ENCODE data around the gene PGPEP1. TPM values are rescaled to one million over a fixed set of nuclear protein-coding genes. Genes with fewer than 3 reads are reported as not detected.
"Not testable (repeated sequence)": the region's sequence is repeated elsewhere in the genome, so short reads cannot be mapped to it uniquely, and the experiment has no call there.

The PGPEP1 gene
- total RNA-seq, 2 donors from 2014 or later: 42.8 to 48.6 TPM

DNA sequence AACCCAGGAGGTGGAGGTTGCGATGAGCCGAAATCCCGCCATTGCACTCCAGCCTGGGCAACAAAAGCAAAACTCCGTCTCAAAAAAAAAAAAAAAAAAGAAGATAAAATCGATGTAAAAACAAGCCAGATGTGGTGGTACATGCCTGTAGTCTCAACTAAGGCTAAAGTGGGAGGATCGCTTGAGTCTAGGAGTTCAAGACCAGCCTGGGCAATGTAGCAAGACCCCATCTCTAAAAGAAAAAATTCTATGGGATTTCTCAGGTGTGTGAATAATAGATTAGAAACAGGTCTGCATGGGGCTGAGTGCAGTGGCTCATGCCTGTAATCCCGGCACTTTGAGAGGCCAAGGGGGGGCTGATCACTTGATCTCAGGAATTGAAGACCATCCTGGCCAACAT, 11.1 kb downstream of the PGPEP1 start:
- intact Hi-C loops (cut with DNase I): loop anchor here in 1 of 2 donors (10.0 kb wide), 1 partner anchor 53 kb away; no protein-coding TSS in a partner anchor
- DNase-seq (ENCODE audit: low spot score): no peak

DNA sequence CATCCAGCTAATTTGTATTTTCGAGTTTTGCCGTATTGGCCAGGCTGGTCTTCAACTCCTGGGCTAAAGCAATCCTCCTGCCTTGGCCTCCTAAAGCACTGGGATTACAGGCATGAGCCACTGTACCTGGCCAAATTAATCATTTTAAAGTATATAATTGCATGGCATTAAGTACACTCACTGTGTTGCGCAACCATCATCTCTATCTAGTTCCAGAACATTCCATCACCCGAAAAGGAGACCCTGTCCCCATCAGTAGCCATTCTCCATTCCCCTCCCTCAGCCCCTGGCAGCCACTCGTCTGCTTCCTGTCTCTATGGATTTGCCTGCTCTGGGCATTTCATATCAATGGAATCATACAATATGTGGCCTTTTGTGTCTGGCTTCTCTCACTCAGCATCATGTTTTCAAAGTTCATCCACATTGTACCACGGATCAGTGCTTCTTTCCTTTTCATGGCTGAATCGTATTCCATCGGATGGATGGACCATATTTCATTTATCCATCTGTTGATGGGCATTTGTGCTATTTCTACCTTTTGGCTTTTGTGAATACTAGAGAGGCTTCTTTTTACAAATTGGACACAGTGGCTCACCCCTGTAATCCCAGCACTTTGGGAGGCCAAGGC, 13.1 kb downstream of the PGPEP1 start:
- intact Hi-C loops (cut with DNase I): loop anchor here in 1 of 2 donors (10.0 kb wide), 1 partner anchor 51 kb away; no protein-coding TSS in a partner anchor
- DNase-seq (ENCODE audit: low spot score): no peak

DNA sequence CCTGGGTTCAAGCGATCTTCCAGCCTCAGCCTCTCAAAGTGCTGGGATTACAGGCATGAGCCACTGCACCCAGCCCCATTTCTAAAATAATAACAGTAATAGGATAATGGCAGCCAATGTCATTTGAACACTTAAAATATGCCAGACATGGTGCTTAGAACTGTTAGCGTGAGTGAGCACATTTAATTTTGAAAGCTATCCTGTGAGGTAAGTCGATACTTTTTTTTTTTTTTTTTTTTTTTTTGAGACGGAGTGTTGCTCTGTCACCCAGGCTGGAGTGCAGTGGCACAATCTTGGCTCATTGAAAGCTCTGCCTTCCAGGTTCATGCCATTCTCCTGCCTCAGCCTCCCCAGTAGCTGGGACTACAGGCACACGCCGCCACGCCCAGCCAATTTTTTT, 14.3 kb downstream of the PGPEP1 start:
- intact Hi-C loops (cut with DNase I): loop anchor here in 1 of 2 donors (10.0 kb wide), 1 partner anchor 50 kb away; no protein-coding TSS in a partner anchor

DNA sequence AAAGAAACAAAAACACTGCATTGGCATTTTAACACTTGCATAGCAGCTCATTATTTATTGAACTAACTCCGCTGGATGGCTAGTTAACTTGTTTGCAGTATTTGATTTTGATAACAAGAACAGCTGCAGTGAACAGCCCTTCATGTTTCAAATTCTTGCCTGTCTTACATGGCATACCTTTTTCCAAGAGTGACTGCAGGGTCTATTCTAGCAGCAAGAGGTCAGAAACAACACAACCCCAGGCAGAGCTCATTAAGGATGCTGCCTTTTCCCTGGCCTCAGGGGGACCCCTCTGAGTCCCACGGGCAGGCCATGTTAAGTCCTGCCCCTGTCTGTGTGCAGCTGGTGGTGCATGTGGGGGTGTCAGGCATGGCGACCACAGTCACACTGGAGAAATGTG, 16.6 kb downstream of the PGPEP1 start:
- intact Hi-C loops (cut with DNase I): loop anchor here in 1 of 2 donors (10.0 kb wide), 1 partner anchor 48 kb away; no protein-coding TSS in a partner anchor
- DNase-seq (ENCODE audit: low spot score): no peak

More for the DNA sequence above, 14.3 kb downstream of the PGPEP1 start:
- DNase-seq (ENCODE audit: low spot score): not testable (repeated sequence)

DNA sequence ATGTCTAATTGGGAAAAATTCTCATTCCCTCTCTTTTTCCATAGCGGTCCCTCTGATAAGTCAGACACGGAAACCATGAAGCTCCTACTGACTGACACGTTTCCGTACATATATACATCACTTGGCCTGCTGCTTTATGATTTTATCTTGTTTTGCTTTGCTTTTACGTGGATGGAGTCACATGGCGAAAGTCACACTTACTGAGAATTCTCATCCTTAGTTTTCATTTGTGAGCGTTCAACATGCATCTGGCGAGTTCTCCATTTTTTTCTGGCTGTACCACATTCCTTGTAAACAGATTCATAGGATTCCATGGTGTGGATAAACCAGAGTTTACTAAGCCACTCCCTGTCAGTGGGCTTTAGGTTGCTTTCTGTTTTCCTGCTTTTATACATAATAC, 21.2 kb downstream of the PGPEP1 start:
- intact Hi-C loops (cut with DNase I): no loop called here
- no peak for DNase-seq (ENCODE audit: low spot score)

DNA sequence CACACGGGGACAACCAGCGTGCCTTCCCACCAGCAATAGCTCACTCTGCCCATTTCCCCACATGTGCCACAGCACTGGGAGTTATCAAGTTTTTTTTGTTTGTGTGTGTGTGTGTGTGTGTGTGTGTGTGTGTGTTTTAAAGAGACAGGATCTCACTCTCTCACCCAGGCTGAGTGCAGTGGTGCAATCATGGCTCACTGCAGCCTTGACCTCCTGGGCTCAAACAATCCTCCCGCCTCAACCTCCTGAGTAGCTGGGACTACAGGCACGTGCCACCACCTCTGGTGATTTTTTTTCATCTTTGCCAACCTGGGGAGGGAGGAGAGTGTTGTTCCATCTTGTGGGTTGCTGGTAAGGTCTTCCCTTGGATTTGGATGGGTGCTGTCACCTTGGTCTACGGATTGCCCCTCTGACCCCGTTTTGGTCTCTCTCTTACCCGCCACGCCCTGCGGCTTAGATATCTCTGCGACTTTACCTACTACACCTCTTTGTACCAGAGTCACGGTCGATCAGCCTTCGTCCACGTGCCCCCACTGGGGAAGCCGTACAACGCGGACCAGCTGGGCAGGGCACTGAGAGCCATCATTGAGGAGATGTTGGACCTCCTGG, 22.6 kb downstream of the PGPEP1 start:
- no peak for DNase-seq (ENCODE audit: low spot score)
- intact Hi-C loops (cut with DNase I): no loop called here

DNA sequence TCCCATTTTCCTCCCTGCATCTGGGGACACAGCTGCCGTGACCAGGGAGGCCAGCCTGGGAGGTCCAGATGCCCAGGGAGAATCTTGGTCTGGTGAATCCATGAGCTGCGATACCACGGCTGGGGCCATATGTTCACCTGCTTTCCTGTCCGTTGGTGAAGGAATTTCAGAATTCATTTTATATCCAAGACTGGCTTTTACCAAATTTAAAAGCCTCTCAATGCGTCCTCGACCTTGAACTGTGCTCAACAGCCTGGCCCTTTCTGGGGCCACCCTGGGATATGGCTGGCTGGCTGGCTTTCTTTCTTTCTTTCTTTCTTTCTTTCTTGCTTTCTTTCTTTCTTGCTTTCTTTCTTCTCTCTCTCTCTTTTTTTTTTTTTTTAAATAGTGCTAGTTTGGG, 23.4 kb downstream of the PGPEP1 start:
- intact Hi-C loops (cut with DNase I): no loop called here
- no peak for DNase-seq (ENCODE audit: low spot score)

DNA sequence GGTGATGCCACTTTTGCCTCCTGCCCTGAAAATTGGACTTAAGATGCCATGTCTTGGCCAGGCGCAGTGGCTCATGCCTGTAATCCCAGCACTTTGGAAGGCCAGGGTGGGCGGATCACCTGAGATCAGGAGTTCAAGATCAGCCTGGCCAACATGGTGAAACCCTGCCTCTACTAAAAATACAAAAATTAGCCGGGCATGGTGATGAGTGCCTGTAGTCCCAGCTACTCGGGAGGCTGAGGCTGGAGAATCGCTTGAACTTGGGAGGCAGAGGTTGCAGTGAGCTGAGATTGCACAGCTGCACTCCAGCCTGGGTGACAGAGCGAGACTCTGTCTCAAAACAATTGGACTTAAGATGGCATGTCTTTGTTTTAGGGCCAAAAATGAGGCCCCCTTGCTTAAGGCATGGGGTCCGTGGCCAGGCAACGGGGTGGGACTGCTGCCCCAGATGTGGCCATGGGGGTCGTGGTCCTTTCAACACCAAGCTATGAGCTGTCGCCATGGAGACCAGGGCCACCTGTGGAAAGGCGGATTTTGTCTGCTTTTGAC, 24.0 kb downstream of the PGPEP1 start:
- intact Hi-C loops (cut with DNase I): not testable (repeated sequence)

DNA sequence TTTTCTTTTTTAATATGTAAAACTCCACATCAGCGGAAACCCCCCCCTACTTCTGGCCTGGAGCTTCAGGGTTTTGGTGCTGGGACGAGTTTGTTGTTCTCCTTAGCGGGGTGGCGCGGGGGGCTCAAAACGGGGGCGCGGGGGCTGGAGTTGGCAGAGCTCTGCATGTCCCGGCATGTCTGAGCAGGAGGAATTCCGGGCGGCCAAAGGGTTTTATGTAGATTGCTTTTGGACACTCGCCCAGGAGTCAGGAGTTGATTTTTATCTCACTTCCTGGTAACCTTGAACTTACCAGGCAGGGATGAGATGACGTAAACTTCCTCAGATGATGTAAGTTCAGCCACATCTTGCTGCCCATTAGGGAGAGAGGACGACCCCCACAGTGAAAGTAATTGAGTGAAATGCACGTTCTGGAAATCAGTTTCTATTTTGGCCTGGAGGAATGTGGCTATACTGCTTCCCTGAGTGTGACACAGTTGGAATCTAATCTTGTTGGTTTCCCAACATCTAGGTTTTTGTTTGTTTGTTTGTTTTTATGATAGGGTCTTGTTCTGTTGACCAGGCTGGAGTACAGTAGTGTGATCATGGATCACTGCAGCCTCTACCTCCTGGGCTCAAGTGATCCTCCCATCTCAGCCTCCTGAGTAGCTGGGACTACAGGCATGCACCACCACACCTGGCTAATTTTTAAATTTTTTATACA, 24.6 kb downstream of the PGPEP1 start:
- intact Hi-C loops (cut with DNase I): no loop called here
- DNase-seq (ENCODE audit: low spot score): no peak

More for the DNA sequence above, 24.0 kb downstream of the PGPEP1 start:
- not testable (repeated sequence) for DNase-seq (ENCODE audit: low spot score)

DNA sequence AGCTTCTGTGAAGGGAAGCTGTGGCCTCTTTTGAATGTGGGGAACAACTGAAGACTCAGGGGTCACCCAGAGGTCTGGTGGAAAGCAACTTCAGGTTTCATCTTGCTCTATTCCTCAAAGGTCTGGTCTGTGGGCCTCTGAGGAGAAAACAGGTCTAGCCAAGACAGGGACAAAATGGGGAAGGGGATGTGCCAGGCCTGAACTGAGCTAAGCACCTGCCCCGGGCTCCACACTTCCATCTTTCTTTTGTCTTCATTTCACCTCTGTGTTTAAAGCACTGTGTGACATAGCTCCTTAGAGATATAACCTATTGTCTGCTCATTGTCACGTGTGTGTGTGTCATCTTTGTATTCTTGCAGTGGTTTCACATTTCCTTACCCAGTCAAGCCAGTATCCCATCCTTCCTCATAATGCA, 25.6 kb downstream of the PGPEP1 start:
- intact Hi-C loops (cut with DNase I): no loop called here
- no peak for DNase-seq (ENCODE audit: low spot score)

DNA sequence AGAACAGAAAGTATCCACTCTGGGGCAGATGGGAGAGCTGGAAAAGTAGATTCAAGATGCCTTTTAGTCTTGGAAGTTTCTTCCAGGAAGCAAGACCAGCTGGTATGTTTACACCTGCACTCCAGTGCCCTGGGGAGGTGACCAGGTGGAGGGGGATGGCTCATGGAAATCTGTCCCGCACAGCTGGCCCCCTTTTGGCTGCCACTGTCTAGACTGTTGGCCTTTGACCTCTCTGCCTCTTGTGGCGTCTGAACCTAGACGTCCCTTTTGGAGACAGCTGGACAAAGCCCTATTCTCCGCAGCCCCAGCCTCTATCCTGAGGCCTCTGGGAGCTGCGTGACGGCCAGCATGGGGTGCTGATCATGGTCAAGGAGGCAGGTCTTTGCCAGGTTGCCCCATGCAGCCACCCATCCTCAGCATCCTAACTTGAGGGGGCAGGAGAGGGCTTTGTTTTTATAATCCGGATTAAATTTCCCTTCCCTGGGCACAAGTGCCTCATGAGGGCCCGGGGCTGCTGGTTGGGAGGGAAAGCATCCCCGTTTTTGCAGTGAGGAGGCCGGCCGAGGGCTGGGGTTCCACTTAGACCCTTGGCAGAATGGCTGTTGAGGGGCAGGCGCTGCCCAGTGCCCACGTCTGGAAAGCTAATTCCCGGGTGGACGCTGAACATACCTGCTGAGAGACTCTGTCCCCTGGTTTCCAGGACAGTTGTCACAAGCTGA, 28.3 kb downstream of the PGPEP1 start:
- DNase-seq (ENCODE audit: low spot score): no peak
- intact Hi-C loops (cut with DNase I): no loop called here

DNA sequence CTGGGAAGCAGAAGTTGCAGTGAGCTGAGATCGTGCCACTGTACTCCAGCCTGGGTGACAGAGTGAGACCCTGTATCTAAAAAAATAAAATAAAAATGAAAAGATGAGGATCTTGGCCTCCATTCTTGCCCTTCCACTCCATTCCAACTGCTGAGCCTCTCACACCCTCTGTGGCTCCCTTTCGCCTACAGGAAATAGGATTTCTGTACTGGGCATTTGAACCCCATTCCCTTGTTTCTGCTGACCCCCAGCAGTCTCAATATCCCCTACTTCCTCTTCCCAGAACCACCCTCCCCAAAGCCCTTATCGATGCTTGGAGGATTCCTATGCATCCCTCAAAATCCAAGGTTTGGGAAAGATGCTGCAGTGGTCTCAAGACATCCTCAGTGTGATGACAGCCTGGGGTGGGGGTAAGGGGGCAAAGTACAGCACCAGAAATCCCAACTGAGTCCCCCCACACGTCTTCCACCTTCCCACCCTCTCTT, 33.1 kb downstream of the PGPEP1 start:
- intact Hi-C loops (cut with DNase I): no loop called here
- DNase-seq (ENCODE audit: low spot score): no peak

DNA sequence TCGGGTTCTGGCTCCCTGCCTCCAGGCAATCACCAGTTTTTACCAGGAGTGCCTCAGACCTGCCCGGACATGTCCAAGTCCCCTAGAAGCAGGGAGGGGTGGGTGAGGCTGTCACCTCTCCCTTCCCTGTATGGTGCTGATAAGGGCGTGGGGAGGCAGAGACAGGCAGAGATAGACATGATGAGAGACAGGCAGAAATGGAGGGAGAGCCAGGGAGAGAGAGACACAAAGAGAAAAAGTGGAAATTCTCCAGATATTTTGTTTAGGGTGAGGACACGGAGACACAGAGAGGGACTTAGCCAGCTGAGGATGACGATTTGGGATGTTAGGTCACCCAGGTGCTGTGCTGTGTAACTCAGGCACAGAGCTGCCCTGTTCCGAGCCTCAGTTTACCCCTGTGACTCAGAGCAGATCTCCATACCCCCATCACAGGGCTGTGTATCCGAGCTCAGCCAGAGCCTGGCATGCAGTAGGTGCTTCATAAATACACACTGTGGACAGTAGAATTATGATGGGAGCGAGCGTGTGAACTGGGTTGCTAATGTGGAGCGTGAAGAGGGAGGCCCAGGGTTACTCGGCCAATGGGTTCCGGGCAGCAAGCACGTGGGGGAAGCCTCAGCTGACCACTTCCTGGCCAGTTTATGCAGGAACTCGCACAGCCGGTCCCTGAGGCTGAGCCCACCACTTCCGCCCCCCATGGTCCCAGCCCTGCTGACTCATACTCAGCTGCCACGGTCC, 33.7 kb downstream of the PGPEP1 start:
- intact Hi-C loops (cut with DNase I): no loop called here
- DNase-seq (ENCODE audit: low spot score): peak; percentile 99

DNA sequence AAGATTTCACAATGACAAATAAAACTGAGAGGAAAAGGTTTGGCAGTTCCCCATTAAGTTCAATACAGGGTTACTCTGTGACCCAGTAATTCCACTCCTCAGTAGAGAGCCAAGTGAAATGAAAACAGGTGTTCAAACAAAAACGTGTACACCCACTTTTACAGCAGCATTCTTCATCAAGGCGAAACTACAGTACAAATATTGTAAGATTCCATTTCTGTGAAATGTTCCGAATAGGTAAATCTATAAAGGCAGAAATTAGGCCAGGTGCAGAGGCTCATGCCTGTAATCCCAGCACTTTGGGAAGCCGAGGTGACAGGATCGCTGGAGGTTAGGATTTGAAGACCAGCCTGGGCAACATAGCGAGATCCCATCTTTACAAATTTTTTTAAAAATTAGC, 36.6 kb downstream of the PGPEP1 start:
- intact Hi-C loops (cut with DNase I): no loop called here
- no peak for DNase-seq (ENCODE audit: low spot score)

DNA sequence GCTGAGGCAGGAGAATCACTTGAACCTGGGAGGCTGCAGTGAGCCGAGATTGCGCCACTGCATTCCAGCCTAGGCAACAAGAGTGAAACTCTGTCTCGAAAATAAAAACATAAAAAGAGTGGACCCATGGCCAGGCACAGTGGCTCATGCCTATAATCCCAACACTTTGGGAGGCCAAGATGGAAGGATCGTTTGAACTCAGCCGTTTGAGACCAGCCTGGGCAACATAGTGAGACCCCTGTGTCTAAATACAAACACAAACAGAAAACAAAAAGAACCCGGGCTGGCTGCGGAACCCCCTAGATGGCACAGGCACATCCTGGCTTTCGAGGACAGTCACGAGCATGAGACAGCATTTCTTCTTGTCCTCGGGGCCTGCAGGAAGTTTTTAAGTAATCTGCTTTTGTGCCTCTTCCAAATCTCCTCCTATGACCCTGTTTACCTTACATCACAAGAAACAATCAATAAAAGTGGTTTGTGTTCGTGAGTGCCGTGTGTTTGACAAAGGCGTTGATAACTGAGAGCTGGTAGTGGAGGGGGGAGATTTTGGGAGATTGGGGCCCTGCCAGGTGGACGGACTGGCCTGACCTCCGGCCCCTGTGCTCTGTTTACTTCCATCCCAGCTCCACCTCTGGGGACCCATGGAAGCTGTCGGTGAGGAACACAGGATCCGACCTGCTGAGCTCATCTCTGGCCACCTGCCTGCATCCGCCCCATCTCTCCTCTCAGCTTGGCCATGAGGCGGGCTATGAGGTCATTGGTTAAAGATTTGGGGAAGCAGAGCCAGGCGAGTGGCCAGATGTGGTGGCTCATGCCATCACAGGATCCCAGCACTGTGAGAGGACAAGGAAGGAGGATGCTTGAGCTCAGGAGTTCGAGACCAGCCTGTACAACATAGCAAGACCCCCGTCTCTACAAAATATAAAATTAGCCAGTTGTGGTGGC, 39.7 kb downstream of the PGPEP1 start:
- peak; percentile 97 for DNase-seq (ENCODE audit: low spot score)
- intact Hi-C loops (cut with DNase I): loop anchor here in 1 of 2 donors (10.0 kb wide), 1 partner anchor 655 kb away; no protein-coding TSS in a partner anchor

DNA sequence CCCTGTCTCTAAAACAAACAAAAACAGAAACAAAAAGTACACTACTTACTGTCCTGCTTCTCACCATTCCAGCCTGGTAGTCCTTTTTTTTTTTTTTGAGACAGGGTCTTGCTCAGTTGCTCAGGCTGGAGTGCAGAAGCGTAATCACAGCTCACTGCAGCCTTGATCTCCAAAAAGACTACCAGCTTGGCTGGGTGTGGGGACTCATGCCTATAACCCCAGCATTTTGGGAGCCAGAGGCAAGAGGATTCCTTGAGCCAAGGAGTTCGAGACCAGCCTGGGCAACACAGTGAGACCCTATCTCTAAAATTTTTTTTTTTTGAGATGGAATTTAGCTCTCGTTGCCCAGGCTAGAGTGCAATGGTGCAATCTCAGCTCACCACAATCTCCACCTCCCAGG, 40.4 kb downstream of the PGPEP1 start:
- intact Hi-C loops (cut with DNase I): loop anchor here in 1 of 2 donors (10.0 kb wide), 1 partner anchor 656 kb away; no protein-coding TSS in a partner anchor
- no peak for DNase-seq (ENCODE audit: low spot score)

DNA sequence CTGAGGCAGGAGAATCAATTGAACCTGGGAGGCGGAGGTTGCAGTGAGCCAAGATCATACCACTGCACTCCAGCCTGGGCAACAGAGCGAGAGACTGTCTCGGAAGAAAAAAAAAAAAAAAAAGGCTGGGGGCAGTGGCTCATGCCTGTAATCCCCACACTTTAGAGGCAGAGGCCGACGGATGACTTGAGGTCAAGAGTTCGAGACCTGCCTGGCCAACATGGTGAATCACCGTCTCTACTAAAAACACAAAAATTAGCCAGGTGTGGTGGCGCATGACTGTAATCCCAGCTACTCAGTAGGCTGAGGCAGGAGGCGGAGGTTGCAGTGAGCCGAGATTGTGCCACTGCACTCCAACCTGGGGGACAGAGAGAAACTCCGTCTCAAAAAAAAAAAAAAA, 43.2 kb downstream of the PGPEP1 start:
- not testable (repeated sequence) for DNase-seq (ENCODE audit: low spot score)
- intact Hi-C loops (cut with DNase I): loop anchor here in 1 of 2 donors (10.0 kb wide), 1 partner anchor 659 kb away; no protein-coding TSS in a partner anchor
